GM15510 (cell line): Measurements from ENCODE around the gene PIM3.

Source experiments
- POLR2A ChIP-seq: IDR thresholded peaks from 3 replicates; pipeline ENCODE4 v1.6.1; 2011; ENCODE audit warnings: borderline replicate concordance; ENCODE audit not compliant: insufficient read length; ENCODE audit errors: extremely low read depth

PIM3 gene

DNA sequence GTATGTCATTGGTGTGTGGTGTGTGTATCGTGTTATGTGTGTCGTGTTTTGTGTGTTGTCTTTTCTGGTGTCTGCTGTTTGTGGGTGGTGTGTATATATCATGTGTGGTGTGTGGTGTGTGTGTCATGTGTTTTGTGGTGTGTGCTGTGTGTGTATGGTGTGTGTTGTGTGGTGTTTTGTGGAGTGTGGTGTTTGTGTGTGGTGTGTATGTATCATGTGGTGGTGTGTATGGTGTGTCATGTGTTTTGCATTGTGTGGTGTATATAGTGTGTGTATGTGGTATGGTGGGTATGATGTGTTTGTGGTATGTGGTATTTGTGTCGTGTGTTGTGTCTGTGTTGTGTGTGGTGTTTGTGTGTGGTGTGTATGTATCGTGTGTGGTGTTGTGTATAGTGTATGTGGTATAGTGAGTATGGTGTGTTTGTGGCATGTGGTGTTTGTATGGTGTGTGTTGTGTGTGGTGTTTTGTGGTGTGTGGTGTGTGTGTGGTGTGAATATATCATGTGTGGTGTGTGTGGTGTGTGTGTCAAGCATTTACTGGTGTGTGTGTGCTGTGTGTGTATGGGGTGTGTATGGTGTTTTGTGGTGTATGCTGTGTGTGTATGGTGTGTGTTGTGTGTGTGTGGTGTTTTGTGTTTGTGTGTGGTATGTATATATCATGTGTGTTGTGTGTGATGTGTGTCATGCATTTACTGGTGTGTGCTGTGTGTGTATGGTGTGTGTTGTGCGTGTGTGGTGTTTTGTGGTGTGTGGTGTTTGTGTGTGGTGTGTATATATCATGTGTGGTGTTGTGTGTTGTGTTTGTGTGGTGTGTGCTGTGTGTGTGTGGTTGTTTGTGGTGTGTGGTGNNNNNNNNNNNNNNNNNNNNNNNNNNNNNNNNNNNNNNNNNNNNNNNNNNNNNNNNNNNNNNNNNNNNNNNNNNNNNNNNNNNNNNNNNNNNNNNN is 12.7 kb downstream of the PIM3 start:
- TF ChIP-seq POLR2A, result no peak

GRCh38 chr22:49975543-49976389 is 15.2 kb downstream of the PIM3 start:
- TF ChIP-seq POLR2A, result no peak

GRCh38 chr22:49976439-49977175 is 16.0 kb downstream of the PIM3 start:
- TF ChIP-seq POLR2A, result no peak

- no peak for TF ChIP-seq POLR2A
Measured at GRCh38 chr22:49977578-49977977, 17.0 kb downstream of the PIM3 start.

- no peak for TF ChIP-seq POLR2A
Measured at GRCh38 chr22:49979587-49980264, 19.2 kb downstream of the PIM3 start.

- no peak for TF ChIP-seq POLR2A
Measured at GRCh38 chr22:49983148-49984042, 22.8 kb downstream of the PIM3 start.

GRCh38 chr22:49986325-49986724 is 25.8 kb downstream of the PIM3 start:
- TF ChIP-seq POLR2A, result no peak

DNA sequence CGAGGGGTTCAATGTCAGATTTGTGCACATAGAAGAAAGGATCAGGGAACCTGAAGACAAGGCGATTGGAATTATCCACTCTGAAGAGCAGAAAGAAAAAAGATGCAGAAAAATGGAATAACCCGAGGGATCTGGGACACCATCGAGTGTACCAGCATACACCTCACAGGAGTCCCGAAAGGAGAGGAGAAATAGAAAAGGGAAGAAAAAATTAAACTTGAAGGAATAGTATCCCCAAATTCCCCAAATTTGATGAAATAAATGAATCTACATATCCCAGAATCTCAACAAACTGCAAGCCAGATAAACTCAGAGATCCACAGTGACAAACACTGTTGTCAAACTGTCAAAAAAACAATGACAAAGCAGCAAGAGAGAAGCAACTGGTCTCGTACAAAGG is 30.6 kb downstream of the PIM3 start:
- no peak for TF ChIP-seq POLR2A

DNA sequence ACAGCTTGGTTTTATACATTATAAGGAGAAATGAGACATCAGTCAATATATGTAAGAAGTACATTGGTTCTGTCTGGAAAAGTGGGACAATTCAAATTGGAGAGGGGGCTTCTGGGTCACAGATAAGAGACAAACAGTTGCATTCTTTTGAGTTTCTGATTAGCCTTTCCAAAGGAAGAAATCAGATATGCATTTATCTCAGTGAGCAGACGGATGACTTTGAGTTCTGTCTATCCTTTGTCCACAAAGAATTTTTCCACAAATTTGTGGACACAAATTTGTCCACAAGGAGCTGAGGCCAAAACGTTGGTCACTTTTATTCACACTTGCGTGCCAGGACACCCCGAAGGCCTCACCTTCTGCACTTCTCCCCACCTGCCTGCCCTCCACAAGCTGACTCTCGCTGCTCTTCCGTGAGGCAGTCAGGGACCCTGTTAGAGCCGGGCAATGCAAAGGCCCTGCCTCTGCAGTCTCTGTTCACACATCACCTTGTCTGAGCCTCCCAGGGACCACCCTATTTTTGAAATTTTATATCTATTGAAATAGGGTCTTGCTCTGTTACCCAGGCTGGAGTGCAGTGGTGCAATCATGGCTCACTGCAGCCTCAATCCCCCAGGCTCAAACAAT is 31.4 kb downstream of the PIM3 start:
- TF ChIP-seq POLR2A, result no peak

DNA sequence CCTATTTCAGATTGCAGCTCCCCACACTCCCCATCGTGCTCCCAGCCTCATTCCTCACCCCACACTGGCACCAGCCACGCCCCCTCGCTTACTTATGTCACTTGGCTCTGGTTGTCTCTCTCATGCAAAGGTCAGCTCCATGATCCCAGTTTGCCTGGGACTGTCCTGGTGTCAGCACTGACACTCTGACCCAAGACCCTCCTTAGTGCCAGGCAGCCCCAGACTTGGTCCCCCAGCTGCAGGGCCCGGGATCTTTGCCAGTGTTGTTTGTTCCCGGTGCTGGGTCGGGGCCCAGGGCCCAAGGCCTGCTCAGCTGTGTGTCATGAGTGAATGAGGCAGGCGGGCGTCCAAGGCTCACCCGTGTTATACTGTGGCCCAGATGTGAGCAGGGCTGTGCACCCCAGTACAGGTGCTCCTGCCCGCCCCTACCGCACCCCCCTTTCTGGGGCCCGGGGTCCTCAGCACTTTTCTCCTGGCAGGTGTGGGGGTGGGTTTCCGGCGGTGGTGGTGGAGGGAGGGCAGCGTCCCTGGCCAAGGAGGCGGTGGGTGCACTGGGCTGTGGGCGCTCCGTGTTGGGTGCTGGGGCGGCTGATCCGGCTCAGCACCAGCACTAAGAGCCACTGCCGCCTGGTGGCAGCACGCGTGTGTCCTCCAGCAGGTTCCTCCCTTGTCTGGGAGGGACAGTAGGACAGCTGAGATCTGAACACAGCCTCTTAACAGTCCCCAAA is 32.5 kb downstream of the PIM3 start:
- TF ChIP-seq POLR2A, result no peak

DNA sequence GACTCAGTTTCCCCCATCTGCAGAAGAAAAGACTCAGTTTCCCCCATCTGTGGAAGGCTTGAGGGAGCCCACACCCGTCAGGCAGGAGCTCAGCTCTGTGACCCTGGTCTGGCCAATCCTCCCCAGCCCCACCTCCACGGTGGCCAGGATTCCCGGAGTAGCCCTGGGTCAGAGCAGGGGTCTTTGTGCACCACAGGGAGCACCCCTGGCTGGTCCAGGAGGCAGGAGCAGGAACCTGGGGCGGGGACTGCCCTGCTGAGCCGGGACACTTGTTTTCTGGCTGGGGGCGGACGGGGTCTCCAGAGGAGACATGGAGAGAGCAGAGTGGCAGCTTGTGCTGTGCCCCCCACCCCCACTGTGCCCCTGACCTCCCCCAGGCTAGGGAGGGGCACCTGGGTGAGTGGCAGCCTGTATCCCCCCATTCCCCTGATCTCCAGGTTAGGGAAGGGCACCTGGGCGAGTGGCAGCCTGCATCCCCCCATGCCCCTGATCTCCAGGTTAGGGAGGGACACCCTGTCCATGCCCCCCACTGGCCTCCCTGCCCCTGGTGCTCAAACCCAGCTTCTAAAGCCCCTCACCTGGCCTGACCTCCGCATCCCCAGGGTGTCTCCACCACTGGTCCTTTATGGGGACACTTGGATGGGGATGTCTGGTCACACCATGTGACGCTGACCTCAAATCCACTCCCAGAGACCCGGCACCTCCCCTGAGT is 33.2 kb downstream of the PIM3 start:
- no peak for TF ChIP-seq POLR2A
